Stomach smooth muscle (tissue), 2 donors: Measurements from ENCODE around the gene UNKL.

ENCODE experiments used
- H3K27ac ChIP-seq: one replicate; pipeline ENCODE4 v1.7.0; 2013; ENCODE audit warnings: mild to moderate bottlenecking, low read length, inconsistent platforms
- H3K27me3 ChIP-seq, 2 donors: one replicate each; pipeline ENCODE4 v1.7.0; 2013; ENCODE audit warnings: low read length in 2 of 2; ENCODE audit not compliant: insufficient read depth in 2 of 2, control insufficient read depth in 1 of 2
- H3K36me3 ChIP-seq, 2 donors: one replicate each; pipeline ENCODE4 v1.7.0; 2013; ENCODE audit warnings: low read length in 2 of 2; ENCODE audit not compliant: control insufficient read depth in 2 of 2, insufficient read depth in 2 of 2
- H3K4me1 ChIP-seq: one replicate; pipeline ENCODE4 v1.7.0; 2013; ENCODE audit warnings: low read length; ENCODE audit not compliant: control insufficient read depth, insufficient read depth
- H3K4me3 ChIP-seq, 2 donors: one replicate each; pipeline ENCODE4 v1.7.0; 2013; ENCODE audit warnings: low read length in 2 of 2
- H3K9ac ChIP-seq, 2 donors: one replicate each; pipeline ENCODE4 v1.7.0; 2013; ENCODE audit warnings: low read length in 2 of 2, mild to moderate bottlenecking in 1 of 2
- H3K9me3 ChIP-seq, 2 donors: one replicate each; pipeline ENCODE4 v1.7.0; 2013; ENCODE audit warnings: low read length in 2 of 2; ENCODE audit not compliant: control insufficient read depth in 2 of 2
- donor health status: healthy.
- donor health status: Pancreatic carcinoma.

UNKL gene

GRCh38 chr16:1372292-1372950, 42.1 kb downstream of the UNKL start:
- no peak overlapping the region for H3K9ac ChIP-seq
- H3K4me3 ChIP-seq = no peak overlapping the region
- no peaks in the 10 kb centered on the region for H3K9me3 ChIP-seq
- peaks cover 0 to 5% of the 10 kb centered on the region in 2 donors for H3K36me3 ChIP-seq
- no peaks in the 10 kb centered on the region for H3K4me1 ChIP-seq
- H3K27me3 ChIP-seq = no peaks in the 10 kb centered on the region
- H3K27ac ChIP-seq = no peak overlapping the region

- H3K9me3 ChIP-seq = no peaks in the 10 kb centered on the region
- no peak overlapping the region for H3K9ac ChIP-seq
- H3K36me3 ChIP-seq = peaks cover 2 to 8% of the 10 kb centered on the region in 2 donors
- no peak overlapping the region for H3K4me3 ChIP-seq
- H3K27me3 ChIP-seq = no peaks in the 10 kb centered on the region
- no peak overlapping the region for H3K27ac ChIP-seq
- no peaks in the 10 kb centered on the region for H3K4me1 ChIP-seq
Observed at GRCh38 chr16:1371054-1371978, 43.2 kb downstream of the UNKL start.

DNA sequence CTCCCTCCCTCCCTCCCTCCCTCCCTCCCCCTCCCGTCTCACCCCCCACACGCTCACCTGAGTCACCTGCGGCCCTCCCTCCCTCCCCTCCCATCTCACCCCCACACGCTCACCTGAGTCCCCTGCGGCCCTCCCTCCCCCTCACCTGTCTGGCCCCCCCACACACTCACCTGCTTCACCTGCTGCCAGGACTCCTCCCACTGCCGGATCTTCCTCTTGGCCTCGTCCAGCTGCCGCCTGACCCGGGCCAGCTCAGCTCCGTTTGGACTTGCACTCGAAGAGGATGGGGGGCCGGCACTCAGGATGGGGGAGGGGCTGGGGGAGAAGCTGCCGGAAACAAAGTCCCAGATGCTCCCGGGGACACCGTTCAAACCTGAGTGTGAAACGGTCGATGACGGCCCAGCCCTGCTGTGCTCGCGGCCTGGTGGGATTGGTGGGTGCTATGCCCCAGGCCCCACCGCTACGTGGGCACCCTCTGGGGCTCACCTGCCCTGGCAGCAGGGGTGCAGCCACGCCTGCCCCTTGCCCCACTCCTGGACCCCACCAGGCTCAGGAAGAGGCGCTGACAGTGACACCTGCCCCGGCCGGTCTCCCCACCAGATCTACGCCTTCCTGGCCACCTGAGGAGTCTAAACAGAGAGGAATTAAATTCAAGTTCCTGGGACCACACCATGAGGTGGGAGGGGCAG, 46.9 kb downstream of the UNKL start:
- H3K27ac ChIP-seq = no peak overlapping the region
- no peak overlapping the region for H3K9ac ChIP-seq
- peaks cover 17 to 24% of the 10 kb centered on the region in 2 donors for H3K36me3 ChIP-seq
- no peaks in the 10 kb centered on the region for H3K27me3 ChIP-seq
- H3K4me3 ChIP-seq = no peak overlapping the region
- H3K9me3 ChIP-seq = no peaks in the 10 kb centered on the region
- no peaks in the 10 kb centered on the region for H3K4me1 ChIP-seq

DNA sequence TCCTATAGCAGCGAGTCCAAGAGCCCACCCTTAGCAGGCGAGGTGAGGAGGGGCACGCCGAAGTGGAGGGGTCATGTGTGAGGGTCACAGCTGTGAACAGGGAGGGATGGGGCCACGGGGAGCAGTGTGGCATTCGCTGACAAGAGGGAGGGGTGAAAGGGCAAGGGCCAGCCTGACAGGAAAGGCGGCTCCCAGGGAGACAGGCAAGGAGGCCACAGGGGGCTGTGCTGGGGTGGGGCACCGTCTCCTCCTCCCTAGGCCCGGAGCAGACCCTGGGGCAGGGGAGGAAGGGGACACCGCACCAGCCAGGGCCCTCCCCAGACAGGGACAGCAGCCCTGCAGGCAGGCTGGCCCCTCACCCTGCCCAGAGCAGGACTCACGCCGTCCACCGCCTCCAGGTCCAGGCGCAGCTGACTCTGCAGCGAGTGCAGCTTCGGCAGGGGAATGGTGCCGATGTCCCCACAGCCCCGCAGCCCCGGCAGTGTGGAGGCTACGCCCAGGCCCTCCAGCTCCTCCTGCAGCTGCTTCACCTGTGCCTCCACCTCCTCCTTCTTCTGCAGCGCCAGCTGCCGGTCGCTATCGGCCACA, 47.7 kb downstream of the UNKL start:
- Histone ChIP-seq H3K27me3 (no peaks in the 10 kb centered on the region), H3K4me3 (no peak overlapping the region), H3K4me1 (no peaks in the 10 kb centered on the region), H3K27ac (no peak overlapping the region), H3K9me3 (no peaks in the 10 kb centered on the region), H3K9ac (no peak overlapping the region), H3K36me3 (peaks cover 23 to 31% of the 10 kb centered on the region in 2 donors)

- peaks cover 23 to 31% of the 10 kb centered on the region in 2 donors for H3K36me3 ChIP-seq
- no peak overlapping the region for H3K27ac ChIP-seq
- H3K9me3 ChIP-seq = no peaks in the 10 kb centered on the region
- H3K9ac ChIP-seq = no peak overlapping the region
- no peak overlapping the region for H3K4me3 ChIP-seq
- H3K27me3 ChIP-seq = no peaks in the 10 kb centered on the region
- no peaks in the 10 kb centered on the region for H3K4me1 ChIP-seq
Observed at GRCh38 chr16:1366060-1366711, 48.3 kb downstream of the UNKL start.

DNA sequence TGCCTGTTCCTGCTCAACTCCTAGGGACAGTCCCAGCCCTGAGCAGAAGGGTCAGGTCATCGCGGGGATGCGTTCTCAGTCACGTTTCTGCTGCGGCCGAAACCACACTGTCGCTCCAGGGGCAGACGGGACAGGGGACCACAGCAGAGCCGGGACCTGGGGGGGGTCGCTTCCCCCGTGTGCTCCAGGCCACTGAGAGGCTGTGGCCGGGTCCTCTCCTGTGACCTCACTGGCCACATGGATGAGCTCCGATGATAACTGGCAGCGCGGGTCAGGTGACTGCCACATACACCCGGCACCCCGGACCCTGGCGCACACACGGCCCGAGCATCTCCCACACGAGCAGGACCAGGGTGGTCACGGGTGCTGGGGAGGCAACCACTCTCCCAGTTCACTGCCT, 50.0 kb downstream of the UNKL start:
- Histone ChIP-seq H3K4me3 (no peak overlapping the region), H3K27ac (no peak overlapping the region), H3K9ac (no peak overlapping the region), H3K27me3 (no peaks in the 10 kb centered on the region), H3K9me3 (no peaks in the 10 kb centered on the region), H3K4me1 (no peaks in the 10 kb centered on the region), H3K36me3 (peaks cover 23 to 33% of the 10 kb centered on the region in 2 donors)

DNA sequence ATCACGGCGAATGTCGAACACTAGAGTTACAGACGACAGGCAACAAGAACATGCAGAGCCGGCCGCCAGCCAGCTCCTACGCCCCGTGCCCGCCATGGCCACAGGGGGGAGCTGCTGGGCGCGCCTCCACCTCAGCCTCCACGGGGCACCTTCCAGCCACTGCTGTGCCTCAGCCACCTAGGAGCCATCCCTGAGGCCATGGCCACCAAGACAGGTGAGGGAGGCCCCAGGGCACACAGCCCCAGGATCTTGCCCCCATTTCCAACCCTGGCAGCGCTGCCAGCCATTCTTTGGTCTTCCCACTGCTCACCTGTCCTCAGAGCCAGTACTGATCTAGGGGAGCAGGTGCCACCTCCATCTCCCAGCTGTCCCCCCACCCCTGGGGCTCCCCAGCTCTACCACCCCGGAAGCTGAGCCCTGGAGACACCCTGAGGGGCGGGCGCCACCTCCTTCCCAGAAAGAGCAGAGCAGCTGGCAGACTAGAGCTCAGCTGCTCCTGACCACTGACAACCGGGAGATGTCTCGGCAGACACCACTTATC, 50.9 kb downstream of the UNKL start:
- H3K36me3 ChIP-seq = peaks cover 23 to 33% of the 10 kb centered on the region in 2 donors

DNA sequence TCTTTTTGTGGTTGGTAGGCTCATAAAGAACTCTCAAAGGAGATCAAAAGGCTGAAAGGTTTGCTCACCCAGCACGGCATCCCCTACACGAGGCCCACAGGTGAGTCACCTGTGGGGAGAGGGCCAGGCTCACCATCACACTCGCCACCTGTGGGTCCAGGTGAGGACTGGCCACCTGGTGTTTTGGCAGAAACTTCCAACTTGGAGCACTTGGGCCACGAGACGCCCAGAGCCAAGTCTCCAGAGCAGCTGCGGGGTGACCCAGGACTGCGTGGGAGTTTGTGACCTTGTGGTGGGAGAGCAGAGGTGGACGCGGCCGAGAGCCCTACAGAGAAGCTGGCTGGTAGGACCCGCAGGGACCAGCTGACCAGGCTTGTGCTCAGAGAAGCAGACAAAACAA, 51.7 kb downstream of the UNKL start:
- Histone ChIP-seq H3K4me1 (no peaks in the 10 kb centered on the region), H3K36me3 (peaks cover 23 to 33% of the 10 kb centered on the region in 2 donors), H3K9me3 (no peaks in the 10 kb centered on the region), H3K9ac (no peak overlapping the region), H3K27me3 (no peaks in the 10 kb centered on the region), H3K27ac (no peak overlapping the region), H3K4me3 (no peak overlapping the region)

More for the DNA sequence above, 50.9 kb downstream of the UNKL start:
- Histone ChIP-seq H3K9ac (no peak overlapping the region), H3K4me1 (no peaks in the 10 kb centered on the region), H3K27ac (no peak overlapping the region), H3K9me3 (no peaks in the 10 kb centered on the region), H3K4me3 (no peak overlapping the region), H3K27me3 (no peaks in the 10 kb centered on the region)

- Histone ChIP-seq H3K36me3 (peaks cover 20 to 33% of the 10 kb centered on the region in 2 donors), H3K27ac (no peak overlapping the region), H3K27me3 (no peaks in the 10 kb centered on the region), H3K9ac (no peak overlapping the region), H3K9me3 (no peaks in the 10 kb centered on the region), H3K4me1 (no peaks in the 10 kb centered on the region), H3K4me3 (no peak overlapping the region)
Observed at GRCh38 chr16:1361685-1362360, 52.7 kb downstream of the UNKL start.
